ENCODE data around the gene KCNJ8. TPM values are rescaled to one million over a fixed set of nuclear protein-coding genes. Genes with fewer than 3 reads are reported as not detected.

Gene KCNJ8
- total and polyA plus RNA-seq, 12 donors, result 13.8 to 128 (median 54.8) TPM

DNA sequence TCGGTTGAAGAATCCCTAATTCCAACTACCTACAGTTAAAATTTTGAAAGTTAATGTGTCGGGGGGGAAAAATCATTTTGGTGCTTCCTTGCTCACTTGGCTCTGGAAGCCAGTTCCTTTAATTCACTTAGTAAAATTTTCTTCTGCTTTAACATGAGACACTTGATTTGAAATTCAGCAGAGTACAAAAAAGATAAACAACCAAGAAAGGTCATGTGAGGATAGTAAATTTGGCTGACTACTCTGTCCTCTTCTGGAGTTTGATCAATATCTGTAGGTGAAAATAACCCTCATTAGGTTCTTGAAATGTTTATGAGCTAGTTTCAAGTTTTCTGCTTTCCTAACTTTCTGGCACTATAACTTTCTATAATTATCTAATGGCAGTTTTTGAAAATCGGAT is 43.4 kb downstream of the KCNJ8 start:
- no peak for ATAC-seq
- 67 to 72% methylated on average over 3 of the region's 3 CpGs for WGBS, 2 donors
- no peak for TF ChIP-seq CTCF (IDR thresholded peaks at IDR 0.05)

GRCh38 chr12:21725731-21726130 is 48.8 kb downstream of the KCNJ8 start:
- intact Hi-C loops (cut with DNase I), result no loop called here
- Histone ChIP-seq H3K27me3 (no peaks in the 10 kb centered on the region), H3K9me3 (no peaks in the 10 kb centered on the region), H3K4me1 (no peaks in the 10 kb centered on the region), H3K27ac (no peak overlapping the region), H3K4me3 (no peak overlapping the region), H3K36me3 (no peaks in the 10 kb centered on the region)
- WGBS, 2 donors, result 77 to 81% methylated on average over 5 of the region's 5 CpGs
- DNase-seq, result no peak
- TF ChIP-seq CTCF (IDR thresholded peaks at IDR 0.05), result no peak
- no peak for ATAC-seq

More for the DNA sequence above, 43.4 kb downstream of the KCNJ8 start:
- Histone ChIP-seq H3K4me1 (peaks cover 0 to 7% (median 0%) of the 10 kb centered on the region in 9 donors), H3K27me3 (no peaks in the 10 kb centered on the region), H3K36me3 (no peaks in the 10 kb centered on the region), H3K27ac (peak overlapping the region in 1 of 10 donors; percentile 28), H3K4me3 (no peak overlapping the region), H3K9me3 (peaks cover 0 to 21% (median 7%) of the 10 kb centered on the region in 11 donors)
- no peak for DNase-seq
- intact Hi-C loops (cut with DNase I), result no loop called here

DNA sequence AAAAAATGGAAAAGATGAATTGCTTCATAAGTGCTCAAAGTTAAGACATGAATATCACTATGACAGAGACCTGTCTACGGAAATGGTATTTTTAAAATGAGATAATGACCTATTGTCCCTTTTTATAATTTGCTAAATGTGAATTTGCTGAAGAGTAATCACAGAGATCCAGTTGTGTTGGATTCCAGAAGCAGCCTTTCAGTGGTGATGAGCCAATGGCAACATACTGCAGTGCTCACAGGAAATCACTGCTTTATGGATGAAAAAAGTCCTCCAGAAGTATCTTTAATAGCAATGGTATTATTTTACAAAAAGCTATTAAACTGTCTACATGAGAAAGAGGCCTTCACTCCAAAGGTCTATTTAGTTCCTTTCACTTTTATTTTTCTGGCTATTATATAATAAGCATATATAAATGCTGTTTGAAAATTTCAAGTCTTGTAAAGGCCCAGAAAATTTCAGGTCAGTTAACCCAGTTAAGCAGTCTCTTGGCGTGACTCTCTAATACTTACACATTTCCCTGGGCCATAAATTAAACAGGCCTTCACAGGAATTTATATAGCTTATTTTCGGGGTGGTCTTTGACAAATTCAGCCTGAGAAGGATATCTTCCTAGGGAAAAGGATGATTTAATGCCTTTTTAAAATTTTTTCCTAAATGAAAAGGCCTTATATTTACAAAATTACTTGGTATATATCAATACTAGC is 55.4 kb downstream of the KCNJ8 start:
- H3K27ac ChIP-seq, result peak overlapping the region in 6 of 10 donors; percentile 6 to 75 (median 38)
- peak in 1 of 8 donors; percentile 37 for ATAC-seq
- H3K36me3 ChIP-seq, result no peaks in the 10 kb centered on the region
- no peaks in the 10 kb centered on the region for H3K27me3 ChIP-seq
- no peaks in the 10 kb centered on the region for H3K9me3 ChIP-seq
- no peak overlapping the region for H3K4me3 ChIP-seq
- H3K4me1 ChIP-seq, result peaks cover 3 to 26% (median 18%) of the 10 kb centered on the region in 9 donors
- WGBS, 2 donors, result 70 to 83% methylated on average over 3 of the region's 3 CpGs
- no peak for TF ChIP-seq CTCF (IDR thresholded peaks at IDR 0.05)
- intact Hi-C loops (cut with DNase I), result loop anchor here in 2 of 10 donors (10.0 kb wide), 2 partner anchors 46 to 96 kb away; no protein-coding TSS in a partner anchor
- DNase-seq, result no peak

- Histone ChIP-seq H3K27ac (peak overlapping the region in 6 of 10 donors; percentile 20 to 75 (median 38)), H3K4me1 (peaks cover 3 to 26% (median 18%) of the 10 kb centered on the region in 9 donors), H3K9me3 (no peaks in the 10 kb centered on the region), H3K27me3 (no peaks in the 10 kb centered on the region), H3K4me3 (no peak overlapping the region), H3K36me3 (no peaks in the 10 kb centered on the region)
- intact Hi-C loops (cut with DNase I), result loop anchor here in 2 of 10 donors (10.0 kb wide), 2 partner anchors 46 to 96 kb away; no protein-coding TSS in a partner anchor
- WGBS, 2 donors, result 41 to 51% methylated on average over 1 of the region's 1 CpG
- no peak for ATAC-seq
- no peak for DNase-seq
- TF ChIP-seq CTCF (IDR thresholded peaks at IDR 0.05), result no peak
These were observed 56.1 kb downstream of the KCNJ8 start for GRCh38 chr12:21718403-21718802.
